Stimulated activated CD4-positive, alpha-beta T cell treated with anti-CD3 and anti-CD28 coated beads, Interleukin-1b, Interleukin-23, amount 100 ng/mL, for 4 hours (primary cell): ENCODE data around the gene CAPN15.
A peak's percentile ranks its signal among the peaks of the same experiment; 100 is the strongest.

Experiments
- DNase-seq, 2 donors: peaks; one replicate each; pipeline ENCODE4 v3.0.0-alpha.2; 2020; ENCODE audit warnings: low read depth in 2 of 2

Gene CAPN15

DNA sequence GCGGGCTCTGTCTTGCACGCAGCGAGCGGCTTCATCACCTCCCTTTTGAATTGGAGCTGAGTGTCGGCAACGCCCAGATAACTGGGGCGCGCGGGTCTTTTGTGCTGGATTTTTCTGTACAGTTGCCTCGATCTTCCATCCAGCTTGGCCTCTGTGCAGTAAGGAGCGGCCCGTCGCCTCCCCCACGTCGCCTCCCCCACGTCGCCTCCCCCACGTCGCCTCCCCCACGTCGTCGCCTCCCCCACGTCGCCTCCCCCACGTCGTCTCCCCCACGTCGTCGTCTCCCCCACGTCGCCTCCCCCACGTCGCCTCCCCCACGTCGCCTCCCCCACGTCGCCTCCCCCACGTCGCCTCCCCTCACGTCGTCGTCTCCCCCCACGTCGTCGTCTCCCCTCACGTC is 17.0 kb downstream of the CAPN15 start:
- no peak for DNase-seq

DNA sequence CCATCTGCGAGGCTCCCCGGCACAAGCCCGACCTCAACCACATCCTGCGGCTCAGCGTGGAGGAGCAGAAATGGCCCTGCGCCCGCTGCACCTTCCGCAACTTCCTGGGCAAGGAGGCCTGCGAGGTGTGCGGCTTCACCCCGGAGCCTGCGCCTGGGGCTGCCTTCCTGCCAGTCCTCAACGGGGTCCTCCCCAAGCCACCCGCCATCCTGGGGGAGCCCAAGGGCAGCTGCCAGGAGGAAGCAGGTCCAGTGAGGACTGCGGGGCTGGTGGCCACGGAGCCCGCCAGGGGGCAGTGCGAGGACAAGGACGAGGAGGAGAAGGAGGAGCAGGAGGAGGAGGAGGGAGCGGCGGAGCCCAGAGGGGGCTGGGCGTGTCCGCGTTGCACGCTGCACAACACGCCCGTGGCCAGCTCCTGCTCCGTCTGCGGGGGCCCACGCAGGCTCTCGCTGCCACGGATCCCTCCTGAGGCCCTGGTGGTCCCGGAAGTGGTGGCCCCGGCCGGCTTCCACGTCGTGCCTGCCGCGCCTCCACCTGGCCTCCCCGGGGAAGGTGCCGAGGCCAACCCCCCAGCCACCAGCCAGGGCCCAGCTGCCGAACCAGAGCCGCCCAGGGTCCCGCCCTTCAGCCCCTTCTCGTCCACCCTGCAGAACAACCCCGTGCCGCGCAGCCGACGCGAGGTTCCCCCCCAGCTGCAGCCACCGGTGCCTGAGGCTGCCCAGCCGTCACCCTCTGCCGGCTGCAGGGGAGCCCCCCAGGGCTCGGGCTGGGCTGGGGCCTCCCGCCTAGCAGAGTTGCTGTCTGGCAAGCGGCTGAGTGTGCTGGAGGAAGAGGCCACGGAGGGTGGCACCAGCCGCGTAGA is 19.6 kb downstream of the CAPN15 start:
- peak in 1 of 2 donors; percentile 51 for DNase-seq

DNA sequence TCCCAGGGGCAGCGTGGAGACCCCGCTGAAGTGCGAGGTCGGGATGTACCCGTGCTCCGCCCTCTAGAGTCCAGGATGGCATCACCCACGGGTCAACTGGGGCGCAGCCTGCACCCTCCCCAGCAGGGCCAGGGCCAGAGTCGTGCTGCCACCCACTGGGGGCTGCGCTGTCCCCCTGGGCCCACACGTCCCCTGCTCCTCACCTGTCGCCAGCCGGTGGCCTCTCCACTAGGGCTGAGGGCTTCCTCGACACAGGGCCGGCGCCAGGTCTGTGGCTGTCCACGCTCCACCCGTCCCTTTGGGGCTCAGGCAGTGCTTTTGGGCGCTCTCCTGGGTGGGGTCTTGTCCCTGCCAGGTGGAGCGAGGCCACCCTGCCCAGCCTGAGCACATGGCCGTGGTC is 21.1 kb downstream of the CAPN15 start:
- DNase-seq = no peak

DNA sequence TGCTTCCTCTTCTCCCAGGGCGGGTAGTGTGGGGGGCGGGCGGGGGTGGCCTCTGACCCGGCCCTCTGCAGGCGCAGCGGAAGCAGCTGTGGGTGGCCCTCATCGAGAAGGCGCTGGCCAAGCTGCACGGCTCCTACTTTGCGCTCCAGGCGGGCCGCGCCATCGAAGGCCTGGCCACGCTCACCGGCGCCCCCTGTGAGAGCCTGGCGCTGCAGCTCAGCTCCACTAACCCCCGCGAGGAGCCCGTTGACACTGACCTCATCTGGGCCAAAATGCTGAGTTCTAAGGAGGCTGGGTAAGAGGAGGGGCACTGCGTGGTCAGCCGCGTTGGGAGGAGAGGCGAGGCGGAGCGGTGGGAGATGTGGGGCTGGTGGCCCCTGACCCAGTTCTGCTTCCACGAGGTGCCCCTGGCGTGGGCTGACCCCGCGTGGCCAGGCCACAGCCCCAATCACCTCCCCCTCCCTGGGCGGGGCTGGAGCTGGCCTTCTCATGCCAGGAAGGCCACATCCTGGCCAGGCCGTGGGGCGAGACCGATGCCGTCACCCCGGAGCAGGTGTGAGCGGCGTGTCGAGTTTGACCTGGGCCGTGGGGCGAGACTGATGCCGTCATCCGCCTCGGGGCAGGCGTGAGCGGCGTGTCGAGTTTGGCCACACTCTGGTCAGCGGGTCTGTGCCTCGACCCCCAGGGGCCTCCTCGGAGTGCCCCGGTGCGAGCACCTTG is 22.2 kb downstream of the CAPN15 start:
- no peak for DNase-seq

DNA sequence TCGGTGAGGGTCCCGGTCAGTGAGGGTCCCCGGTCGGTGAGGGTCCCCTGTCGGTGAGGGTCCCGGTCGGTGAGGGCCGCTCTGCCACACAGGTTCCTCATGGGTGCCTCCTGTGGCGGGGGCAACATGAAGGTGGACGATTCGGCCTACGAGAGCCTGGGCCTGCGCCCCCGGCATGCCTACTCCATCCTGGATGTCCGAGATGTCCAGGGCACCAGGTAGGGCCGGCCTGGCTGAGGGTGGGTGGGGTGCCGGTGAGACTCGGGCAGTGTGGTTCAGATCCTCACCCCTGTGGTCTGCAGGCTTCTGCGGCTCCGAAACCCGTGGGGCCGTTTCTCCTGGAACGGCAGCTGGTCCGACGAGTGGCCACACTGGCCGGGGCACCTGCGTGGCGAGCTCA is 23.7 kb downstream of the CAPN15 start:
- DNase-seq = no peak

DNA sequence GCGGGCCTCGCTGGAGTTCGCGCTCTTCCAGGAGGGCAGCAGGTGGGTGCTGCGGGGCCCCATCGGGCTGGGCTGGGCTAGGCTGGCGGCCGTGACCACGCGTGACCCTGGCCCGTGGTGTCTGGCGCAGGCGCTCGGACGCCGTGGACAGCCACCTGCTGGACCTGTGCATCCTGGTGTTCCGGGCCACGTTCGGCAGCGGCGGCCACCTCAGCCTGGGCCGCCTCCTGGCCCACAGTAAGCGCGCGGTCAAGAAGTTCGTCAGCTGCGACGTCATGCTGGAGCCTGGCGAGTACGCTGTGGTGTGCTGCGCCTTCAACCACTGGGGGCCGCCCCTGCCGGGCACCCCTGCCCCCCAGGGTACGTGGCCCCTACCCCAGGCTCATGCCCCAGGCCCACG is 24.7 kb downstream of the CAPN15 start:
- DNase-seq = no peak

DNA sequence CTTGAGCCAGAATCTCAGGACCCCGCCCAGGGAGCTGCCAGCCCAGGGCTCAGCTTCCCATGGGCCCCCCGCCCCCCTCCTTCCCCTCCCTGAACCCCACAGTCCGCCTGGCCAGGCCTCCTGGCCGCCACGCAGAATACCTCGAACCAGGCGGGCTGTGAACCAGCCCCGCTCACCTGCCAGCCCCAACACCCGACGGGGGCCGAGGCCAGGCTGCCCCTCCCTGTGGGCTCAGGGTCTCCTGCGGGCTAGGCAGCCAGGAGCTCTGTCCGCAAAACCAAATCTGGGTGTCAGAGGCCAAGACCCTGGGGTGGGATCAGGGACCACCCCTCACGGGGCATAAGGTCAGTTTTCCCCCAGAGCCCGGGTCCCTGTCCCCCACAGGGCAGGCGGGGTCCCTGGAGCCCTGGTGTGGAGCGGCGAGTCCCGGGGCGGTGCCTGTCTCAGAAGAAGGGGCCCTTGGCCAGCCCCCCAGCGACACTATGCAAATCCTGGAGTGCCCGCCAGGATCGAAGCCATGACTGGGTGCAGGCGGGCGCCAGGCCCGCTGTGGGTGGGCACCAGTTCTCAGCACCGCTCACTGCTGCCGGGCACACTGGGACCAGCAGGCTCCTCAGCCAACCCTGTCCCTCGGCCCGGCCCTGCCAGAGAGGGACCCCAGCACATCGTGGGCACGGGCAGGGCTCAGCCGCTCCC is 26.2 kb downstream of the CAPN15 start:
- no peak for DNase-seq

DNA sequence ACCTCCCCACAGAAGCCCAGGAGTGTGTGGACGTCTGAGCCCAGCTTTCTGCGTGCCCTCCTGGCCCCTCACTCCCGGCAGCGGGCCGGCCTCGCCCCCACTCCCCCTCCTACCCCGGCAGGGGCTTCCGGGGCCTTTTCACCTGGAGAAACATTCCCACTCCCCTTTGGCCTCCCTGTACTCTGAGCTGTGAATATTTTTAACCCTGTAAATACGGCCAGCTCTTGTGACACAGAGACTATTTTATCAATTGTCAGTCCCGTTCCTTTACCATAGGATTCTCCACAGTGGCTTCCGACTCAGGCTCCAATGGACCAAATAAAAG is 26.7 kb downstream of the CAPN15 start:
- DNase-seq = no peak

DNA sequence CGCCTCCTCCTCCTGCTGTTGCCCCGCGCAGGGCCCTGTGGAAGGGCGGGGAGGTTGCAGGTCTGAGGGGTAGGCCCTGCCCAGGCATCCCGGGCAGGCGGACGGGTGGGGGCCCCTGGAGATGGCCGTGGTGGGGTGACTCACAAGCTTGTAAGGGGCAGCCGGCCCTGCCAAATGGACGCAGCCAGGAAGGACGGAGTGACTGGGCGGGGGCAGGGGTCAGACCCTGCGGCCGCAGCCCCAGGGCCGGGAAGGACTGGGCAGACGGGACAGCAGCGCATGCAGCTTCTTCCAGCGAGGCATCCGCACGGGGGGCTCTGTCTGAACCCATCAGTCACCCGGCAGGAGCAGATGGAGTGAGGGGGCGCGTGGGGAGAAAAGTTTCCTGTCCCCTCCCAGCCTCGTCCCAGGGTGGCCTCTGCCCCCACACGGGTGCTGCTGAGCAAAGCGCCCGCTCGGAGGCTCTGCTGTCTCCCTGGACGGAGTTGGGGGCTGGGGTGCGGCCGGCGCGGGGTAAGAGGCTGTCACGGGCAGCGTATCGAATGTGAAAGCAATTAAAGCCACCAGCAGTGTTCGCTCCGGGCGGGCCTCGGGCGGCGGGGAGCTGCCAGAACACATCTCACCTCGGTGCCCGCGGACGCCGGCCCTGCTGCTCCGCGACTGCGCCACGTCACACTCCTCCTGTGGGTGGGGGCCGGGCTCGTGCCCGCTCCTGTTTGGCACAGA is 27.3 kb downstream of the CAPN15 start:
- no peak for DNase-seq

DNA sequence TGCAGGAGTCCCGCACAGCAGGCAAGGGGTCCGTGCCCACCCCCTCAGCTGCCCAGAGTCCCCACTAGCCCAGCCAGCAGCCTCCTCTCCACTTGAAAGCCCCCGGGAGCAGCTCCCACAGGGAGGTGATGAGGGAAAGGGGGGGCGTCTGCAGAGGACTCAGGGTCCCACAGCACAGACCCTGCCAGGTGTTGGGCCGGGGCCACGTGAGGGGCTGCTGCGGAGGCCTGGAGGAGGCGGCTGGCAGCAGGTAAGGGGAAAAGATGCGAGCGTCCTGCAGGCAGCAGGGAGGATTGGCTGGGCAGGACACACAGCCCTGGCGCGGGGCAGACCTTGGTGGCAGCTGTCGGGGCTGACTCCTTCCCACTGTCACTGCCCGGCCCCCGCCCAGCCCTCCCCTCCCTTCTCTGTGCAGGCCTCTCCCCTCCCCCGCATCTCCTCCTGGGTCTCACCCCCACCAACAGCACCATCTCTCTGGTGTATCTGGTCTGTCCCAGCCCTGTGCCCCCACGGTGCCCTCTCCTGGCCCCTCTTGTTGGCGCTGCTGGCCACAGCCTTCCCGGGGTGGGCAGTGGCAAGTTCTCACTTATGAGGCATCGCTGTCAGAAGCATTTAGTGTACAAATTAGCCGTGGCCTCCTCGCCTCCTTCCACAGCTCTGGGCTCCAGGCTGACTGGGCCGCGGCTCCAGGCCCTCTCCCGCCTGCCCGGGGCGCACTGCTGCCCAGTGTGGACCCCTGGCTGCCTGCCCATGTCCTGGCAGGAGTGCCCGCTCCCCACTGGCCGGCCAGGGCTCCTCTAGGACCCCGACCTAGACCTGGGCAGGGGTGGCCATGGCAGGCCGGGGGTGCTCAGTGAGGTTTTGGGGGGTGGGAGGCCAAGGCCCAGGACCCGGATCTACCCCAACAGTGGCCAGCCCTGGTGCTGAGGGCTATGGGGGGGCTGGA is 28.3 kb downstream of the CAPN15 start:
- DNase-seq = no peak

DNA sequence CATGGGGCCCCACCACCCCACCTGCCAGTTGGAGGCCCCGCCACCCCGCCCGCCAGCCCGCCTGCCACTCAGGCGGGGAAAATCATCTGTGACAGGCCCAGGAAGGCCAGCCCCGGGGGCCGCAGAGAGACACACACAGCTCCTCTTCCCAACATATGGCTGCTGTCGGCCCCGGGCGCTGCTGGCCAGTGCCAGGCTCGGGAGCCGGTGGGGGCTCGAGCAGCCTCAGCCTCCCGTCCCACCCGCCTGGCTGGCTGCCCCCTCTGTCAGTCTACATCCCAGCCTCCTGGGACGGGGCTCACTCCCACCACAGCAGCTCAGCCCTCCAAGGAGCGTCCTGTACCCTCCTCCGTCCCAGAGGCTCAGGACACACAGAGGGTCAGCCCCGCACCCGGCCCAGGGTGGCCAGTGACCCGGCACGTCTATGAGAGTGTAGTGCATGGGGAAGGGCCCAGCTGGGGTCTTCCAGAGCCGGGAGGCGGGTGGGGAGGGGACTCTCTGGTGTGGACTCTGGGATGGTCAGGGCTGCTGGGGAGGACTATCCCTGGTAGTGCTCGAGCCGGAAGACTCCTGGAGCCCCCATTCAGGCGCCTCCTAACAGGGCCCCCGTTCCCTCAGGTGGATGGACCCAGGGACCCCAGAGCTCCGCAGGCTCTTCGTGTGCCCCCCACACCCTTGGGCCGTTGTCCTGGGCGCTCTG is 29.1 kb downstream of the CAPN15 start:
- no peak for DNase-seq

DNA sequence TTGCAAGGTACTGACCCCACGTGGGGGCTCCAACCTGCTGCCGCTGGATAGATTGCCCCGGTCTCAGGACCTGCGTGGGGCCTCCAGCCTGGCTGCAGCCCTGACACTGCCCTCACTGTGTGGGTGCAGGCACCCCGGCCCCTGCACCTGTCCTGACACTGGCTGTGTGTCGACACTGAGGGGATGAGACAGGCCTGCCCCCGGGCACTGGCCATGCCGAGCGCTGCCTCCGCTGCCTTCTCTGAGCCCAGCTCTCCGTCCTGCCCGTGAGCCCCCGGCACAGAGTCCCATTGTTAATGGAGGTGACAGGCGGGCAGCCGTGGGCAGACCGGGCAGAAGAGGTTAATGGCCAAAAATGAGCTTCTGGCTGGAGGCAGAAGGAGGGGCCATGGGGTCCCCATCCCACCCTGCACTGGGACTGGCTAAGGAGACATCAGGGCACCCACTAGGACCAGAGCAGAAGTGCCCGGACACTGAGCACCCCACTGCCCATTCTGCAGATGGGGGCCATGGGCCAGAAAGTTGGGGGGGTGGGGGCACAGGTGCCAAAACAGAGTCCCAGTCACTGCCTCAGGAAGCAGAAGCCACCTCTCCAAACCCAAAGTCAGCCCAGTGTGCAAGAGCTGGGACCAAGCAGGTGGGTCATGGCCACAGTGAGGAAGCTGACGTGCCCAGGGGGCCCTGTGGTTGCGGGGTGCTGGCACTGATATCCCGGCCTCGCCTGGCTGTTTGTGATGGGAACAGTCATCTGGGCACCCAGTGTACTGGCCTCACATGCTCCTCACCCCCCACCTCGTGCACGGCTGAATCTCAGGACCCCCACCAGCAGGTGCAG is 30.2 kb downstream of the CAPN15 start:
- DNase-seq = no peak

DNA sequence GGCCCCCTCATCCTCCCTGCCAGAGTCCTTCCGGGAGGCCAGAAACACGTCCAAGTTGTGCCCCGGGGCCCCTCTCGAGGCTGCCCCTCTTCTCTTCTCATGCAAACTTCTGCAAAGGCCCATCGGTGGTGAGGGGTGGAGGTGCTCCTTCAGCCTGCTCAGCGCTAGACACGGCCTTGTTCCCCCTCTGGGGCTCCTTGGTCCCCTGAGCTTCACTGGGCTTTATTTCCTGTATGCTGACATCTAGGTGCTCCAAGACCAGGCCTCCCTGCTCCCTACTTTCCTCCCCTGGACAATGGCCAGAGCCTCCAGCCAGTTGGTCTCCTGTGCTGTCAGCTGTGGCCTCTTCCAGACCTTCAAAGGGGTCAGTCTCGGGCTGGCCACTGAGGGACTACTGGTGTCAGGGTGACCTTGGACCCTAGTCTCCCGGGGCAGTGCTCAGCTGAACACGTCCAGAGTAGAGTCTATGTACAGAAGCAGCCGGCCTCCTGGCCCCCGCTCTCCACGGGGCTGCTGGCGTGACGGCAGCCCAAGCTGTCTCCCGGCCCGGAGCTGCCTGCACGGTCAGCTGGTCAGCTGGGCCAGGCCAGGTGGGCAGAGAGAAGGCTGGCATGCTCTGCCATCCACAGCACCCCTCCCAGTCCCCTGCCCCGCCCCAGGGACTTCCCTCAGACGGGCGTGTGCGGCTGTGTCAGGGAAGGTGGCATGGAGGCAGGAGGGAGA is 30.9 kb downstream of the CAPN15 start:
- no peak for DNase-seq

DNA sequence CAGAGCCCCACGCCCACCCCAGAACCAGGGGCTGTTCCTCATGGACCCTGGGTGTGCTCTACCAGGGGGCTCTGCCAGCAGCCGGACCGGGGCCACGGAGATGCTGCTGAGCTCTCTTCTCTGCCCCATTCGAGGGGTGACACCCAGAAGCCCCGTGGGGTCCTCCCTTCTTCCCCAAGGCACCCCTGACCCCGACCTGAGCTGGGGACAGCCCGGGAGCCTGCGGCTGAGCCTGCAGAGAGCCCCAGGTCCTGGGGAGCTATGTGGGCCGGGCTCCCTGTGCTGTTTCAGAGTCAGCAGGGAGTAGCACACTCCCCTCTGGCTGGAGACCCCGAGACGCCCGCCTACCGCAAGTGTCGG is 31.5 kb downstream of the CAPN15 start:
- no peak for DNase-seq

DNA sequence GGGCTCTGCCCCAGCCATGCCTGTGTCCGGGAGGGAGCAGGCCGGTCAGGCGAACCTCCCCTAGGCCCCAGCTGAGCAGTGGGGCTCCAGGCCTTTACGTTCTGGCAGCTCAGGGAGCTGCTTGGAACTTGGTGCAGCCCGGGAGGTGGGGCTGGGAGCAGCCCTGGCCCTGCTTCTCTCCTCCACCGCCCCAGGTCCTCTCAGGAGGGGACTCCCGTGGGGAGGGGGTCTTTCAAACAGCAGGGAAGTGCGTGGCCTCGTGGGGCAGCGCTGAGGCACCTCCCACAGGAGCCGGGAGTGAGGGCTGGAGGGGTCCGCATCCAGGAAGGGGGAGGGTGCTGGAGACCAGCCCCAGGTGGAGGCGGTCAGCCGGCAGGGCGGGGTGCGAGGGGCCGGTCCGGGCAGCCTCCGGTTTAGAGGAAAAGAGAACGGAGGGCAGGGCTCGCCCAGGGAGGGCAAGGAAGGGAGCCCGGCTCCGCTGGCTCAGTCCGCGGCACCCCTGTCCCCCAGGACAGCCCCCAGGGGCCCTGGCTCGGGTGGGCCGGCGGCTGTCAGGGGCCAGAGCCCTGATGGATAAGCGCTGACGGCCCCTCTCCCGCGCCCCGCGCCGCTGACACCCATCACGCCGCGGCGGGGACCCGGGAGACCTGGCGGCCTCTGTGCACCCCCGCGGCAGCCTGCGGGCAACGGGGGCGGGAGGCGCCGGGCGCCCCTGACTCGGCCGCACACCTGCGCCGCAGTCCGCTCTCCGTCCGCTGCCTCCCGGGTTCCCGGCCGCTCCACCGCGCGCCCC is 32.1 kb downstream of the CAPN15 start:
- no peak for DNase-seq

DNA sequence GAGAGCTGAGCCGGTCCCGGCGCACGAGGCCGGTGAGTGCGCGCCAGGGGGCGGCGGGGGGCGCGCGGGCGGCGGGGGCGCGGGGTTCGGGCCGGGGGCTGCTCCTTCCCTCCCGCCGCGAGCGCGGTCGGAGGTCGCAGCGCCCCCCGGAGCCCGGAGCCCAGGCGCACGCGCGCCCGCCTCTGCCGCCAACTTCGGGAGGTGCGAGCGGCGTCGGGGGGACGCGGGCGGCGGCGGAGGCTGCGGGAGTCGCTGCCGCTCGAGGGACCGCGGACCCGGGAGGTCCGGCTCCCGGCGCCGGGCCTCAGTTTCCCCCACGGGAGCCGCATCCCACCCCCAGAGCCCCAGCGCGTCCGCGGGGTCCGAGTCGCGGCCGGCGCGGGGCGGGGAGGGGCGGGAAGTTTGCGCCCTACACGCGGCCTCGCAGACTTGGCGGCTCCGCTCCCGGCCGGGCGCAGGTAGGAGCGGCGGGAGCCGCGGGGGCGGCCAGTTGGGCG is 32.7 kb downstream of the CAPN15 start, which contains the start of gene PRR35:
PRR35 (plus strand) TSS at position 191 of the 497 bp plus-strand sequence. CDS start 2,901 bp downstream, outside the sequence.
- no peak for DNase-seq

DNA sequence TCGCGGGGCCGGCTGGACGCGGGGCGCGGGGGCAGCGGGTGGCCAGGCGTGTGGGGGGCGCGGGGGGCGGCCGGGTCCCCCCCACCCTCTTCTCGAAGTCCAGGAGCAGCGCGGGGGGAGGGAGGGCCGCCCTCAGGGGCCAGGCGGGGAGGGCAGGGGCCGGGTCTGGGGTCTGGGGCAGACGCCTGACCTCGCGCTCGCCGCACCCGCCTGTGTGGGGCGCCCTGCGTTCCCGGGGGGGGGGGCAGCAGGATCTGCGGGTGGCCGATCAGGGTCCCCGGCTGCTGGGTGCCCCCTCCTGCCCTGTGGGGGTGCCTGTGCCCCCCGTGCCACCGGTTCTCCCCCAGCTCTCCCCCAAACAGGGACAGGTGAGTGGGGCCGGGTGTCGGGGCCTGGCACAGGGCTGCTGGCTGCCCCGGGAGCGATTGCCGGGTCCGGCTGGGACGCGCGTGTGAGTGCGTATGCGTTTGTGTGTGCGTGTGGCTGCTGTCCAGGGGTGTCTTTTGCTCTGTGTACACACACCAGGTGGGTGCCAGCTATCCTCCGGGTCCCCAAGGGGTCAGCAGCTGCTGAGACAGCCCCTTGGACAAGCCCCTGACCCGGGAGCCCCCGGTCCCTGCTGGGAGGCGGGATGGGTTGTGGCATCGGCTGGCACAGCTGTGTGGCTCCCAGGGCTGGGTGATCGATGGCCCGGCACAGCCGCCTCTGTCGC is 33.3 kb downstream of the CAPN15 start:
- no peak for DNase-seq
